Heart right ventricle (tissue), 16 donors: ENCODE measurements around the gene UGGT2. TPM values are rescaled to one million over a fixed set of nuclear protein-coding genes. Genes with fewer than 3 reads are reported as not detected.

Experiments used
- ATAC-seq, 8 donors: fragments of 200-7000 bp; cut with Tn5 transposase; one replicate each; pipeline ENCODE4 v1.9.1; 2020; ENCODE audit warnings: mild to moderate bottlenecking in 8 of 8, moderate library complexity in 8 of 8, moderate number of reproducible peaks in 1 of 8
- DNase-seq, 2 donors: peaks; one replicate each; pipeline ENCODE4 v3.0.0-alpha.2; 2020
- H3K27ac ChIP-seq, 10 donors: fragments of 200-600 bp; sonication (generic) in 2 of 10; one replicate each; pipeline versions ENCODE4 v1.5.0 to v1.8.0; 2020 to 2022; ENCODE audit warnings: mild to moderate bottlenecking in 3 of 10
- H3K27me3 ChIP-seq, 7 donors: fragments of 200-600 bp; one replicate each; pipeline ENCODE4 v1.8.0; 2021 to 2022; ENCODE audit warnings: mild to moderate bottlenecking in 2 of 7
- H3K36me3 ChIP-seq, 9 donors: fragments of 200-600 bp; sonication (generic) in 1 of 9; one replicate each; pipeline versions ENCODE4 v1.5.0 to v1.8.0; 2020 to 2022; ENCODE audit warnings: mild to moderate bottlenecking in 2 of 9
- H3K4me1 ChIP-seq, 9 donors: fragments of 200-600 bp; sonication (generic) in 1 of 9; one replicate each; pipeline versions ENCODE4 v1.5.0 to v1.8.0; 2020 to 2022; ENCODE audit warnings: mild to moderate bottlenecking in 4 of 9
- H3K4me3 ChIP-seq, 10 donors: fragments of 200-600 bp; sonication (generic) in 2 of 10; one replicate each; pipeline versions ENCODE4 v1.5.0 to v1.8.0; 2020 to 2022; ENCODE audit warnings: mild to moderate bottlenecking in 7 of 10, moderate library complexity in 2 of 10
- H3K9me3 ChIP-seq, 11 donors: fragments of 200-600 bp in 10 of 11; sonication (generic) in 2 of 11; one replicate each; pipeline versions ENCODE4 v1.5.0 to v1.8.0; 2013 to 2022; ENCODE audit warnings: mild to moderate bottlenecking in 2 of 11, control low read depth in 1 of 11, moderate library complexity in 1 of 11
- WGBS, 2 donors: extraction: QIAGEN DNeasy Blood & Tissue Kit; methylation state at CpG; one replicate each; pipeline ENCODE4 v1.1.7; 2013; ENCODE audit warnings: inconsistent platforms in 1 of 2; 5-methylcytosine and 5-hydroxymethylcytosine counted together
- intact Hi-C, 10 donors: fragments of 100-400 bp; cut with DNase I; formaldehyde crosslinking; loops; one replicate each; pipeline versions ENCODE4 v1.11.1 to v1.14.2; 2022
- polyA plus RNA-seq, 2 donors: library from polyadenylated mRNA; stranded (reverse); fragments of 200-250 nt; gene quantifications; one replicate each; pipeline ENCODE4 v1.2.3, GENCODE V29; 2013
- total RNA-seq, 10 donors: library from RNA; stranded (reverse); fragmentation: NEBNext Ultra II Directional in 3 of 10; extraction: Animal tissue kit (Norgen Biotek cat#: 25700) in 3 of 10; gene quantifications; one replicate each; pipeline versions ENCODE4 v1.2.1 to v1.2.4, GENCODE V29; 2021 to 2023
- TF ChIP-seq, protein P1 (sequence below), 9 donors: fragments of 200-600 bp; sonication (generic) in 2 of 9; IDR thresholded peaks; one replicate each; pipeline versions ENCODE4 v1.5.0 to v1.8.0; 2021 to 2022; ENCODE audit warnings: antibody characterized with exemption in 9 of 9, mild to moderate bottlenecking in 5 of 9, moderate library complexity in 1 of 9
- donor health status: Arrhythmogenic right ventricular cardiomyopathy.
- donor health status: ischemic (EF 13 %, LVEDD 7.1; RV severe dilation, severe dysfunction).
- donor health status: healthy with polysubstance abuse.
- donor health status: DM: no; HTN: yes; CAD: no.
- donor health status: DM: no; HTN: no; CAD: no.
- donor health status: ischemic (EF 25% LVEDD 6.9; RV normal size, moderate dysfunction).
- donor health status: ischemic (EF 25% LVEDD 5.7; RV mildly dilated, moderate dysfunction).
- donor health status: healthy.
- donor health status: DM: yes; HTN: yes; CAD: no.
- donor health status: Ischemic cardiomyopathy.
- donor health status: ischemic (EF 35%, LVEDD 5.7; RV mildly dilated, moderate dysfunction).
- donor health status: nonischemic (EF 11% LVEDD 7.7; RV severe dilation, severe dysfunction).
- donor health status: DM: yes; HTN: yes; CAD: no.
- donor health status: PGD.
- donor health status: ischemic (EF 29% LVEDD 5.4; RV normal size, mild dysfunction).
- donor health status: nonischemic (EF 23%, LVEDD 6.1; RV moderate dilation, normal function).

The UGGT2 gene
- total and polyA plus RNA-seq, 12 donors, result 4.7 to 13.4 (median 11.0) TPM

DNA sequence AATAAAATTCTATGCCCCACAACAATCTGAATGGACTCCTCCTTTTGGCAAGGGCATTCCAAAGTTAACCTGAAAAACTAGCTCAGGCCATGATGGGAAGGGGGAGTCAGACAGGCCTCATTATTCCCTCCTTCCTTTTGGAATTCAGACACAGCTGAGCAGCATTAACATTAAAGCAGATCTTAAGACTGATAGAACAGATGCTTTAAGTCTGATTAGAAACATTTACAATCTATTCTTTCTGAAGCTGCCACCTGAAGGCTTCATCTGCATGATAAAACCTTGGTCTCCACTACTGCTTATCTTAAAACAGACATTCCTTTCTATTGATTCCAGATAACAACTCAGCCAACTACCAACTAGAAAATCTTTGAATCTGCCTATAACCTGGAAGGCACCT, 98.9 kb downstream of the UGGT2 start:
- H3K9me3 ChIP-seq, result peaks cover 0 to 24% (median 2%) of the 10 kb centered on the region in 11 donors
- H3K4me3 ChIP-seq, result no peak overlapping the region
- peaks cover 0 to 27% (median 2%) of the 10 kb centered on the region in 9 donors for H3K36me3 ChIP-seq
- TF ChIP-seq, protein P1, sequence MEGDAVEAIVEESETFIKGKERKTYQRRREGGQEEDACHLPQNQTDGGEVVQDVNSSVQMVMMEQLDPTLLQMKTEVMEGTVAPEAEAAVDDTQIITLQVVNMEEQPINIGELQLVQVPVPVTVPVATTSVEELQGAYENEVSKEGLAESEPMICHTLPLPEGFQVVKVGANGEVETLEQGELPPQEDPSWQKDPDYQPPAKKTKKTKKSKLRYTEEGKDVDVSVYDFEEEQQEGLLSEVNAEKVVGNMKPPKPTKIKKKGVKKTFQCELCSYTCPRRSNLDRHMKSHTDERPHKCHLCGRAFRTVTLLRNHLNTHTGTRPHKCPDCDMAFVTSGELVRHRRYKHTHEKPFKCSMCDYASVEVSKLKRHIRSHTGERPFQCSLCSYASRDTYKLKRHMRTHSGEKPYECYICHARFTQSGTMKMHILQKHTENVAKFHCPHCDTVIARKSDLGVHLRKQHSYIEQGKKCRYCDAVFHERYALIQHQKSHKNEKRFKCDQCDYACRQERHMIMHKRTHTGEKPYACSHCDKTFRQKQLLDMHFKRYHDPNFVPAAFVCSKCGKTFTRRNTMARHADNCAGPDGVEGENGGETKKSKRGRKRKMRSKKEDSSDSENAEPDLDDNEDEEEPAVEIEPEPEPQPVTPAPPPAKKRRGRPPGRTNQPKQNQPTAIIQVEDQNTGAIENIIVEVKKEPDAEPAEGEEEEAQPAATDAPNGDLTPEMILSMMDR (IDR thresholded peaks at IDR 0.05), result no peak
- ATAC-seq (no peak), DNase-seq (no peak)
- no peaks in the 10 kb centered on the region for H3K4me1 ChIP-seq
- no peaks in the 10 kb centered on the region for H3K27me3 ChIP-seq
- intact Hi-C loops, result no loop called here
- no peak overlapping the region for H3K27ac ChIP-seq

DNA sequence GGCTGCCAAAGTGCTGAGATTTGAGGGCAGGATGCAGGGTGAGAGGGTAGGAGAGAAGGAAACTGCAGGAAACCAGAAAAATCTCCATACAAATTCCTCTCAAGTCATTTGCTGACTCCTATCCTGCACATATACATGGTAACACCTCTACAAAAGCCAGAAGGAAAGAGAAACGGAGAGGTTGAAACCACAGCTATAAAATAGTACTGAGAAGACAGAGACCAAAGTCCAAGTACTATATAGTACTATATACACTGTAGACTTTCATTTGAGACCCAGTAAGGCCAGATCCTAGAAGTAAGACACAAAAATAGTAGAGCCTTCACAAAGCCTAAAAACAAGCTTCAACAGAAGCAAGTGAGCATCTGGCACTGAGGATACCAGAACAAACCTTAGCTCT, 103.1 kb downstream of the UGGT2 start:
- no peak overlapping the region for H3K4me3 ChIP-seq
- H3K27me3 ChIP-seq, result no peaks in the 10 kb centered on the region
- 92 to 95% methylated on average over 1 of the region's 1 CpG for WGBS, 2 donors
- H3K9me3 ChIP-seq, result peaks cover 0 to 14% (median 0%) of the 10 kb centered on the region in 11 donors
- TF ChIP-seq, protein P1 (IDR thresholded peaks at IDR 0.05), result no peak
- H3K36me3 ChIP-seq, result peaks cover 0 to 38% (median 0%) of the 10 kb centered on the region in 9 donors
- H3K4me1 ChIP-seq, result no peaks in the 10 kb centered on the region
- intact Hi-C loops, result no loop called here
- DNase-seq (no peak), ATAC-seq (no peak)
- no peak overlapping the region for H3K27ac ChIP-seq

DNA sequence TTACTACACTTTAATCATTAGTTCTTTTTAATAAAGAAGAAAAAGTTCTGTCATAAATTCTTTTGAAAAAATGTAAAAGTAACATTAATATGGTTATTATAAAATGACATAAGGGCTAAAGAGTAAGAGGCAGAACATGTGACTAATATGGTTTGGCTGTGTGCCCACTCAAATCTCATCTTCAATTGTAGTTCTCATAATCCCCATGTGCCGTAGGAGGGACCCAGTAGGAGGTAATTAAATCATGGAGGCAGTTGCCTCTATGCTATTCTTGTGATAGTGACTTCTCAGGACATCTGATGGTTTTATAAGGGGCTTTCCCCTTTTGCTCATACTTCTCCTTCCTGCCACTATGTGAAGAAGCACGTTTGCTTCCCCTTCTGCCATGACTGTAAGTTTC, 104.5 kb downstream of the UGGT2 start:
- TF ChIP-seq, protein P1 (IDR thresholded peaks at IDR 0.05), result no peak
- Histone ChIP-seq H3K27ac (no peak overlapping the region), H3K9me3 (peaks cover 0 to 14% (median 0%) of the 10 kb centered on the region in 11 donors), H3K4me1 (no peaks in the 10 kb centered on the region), H3K27me3 (no peaks in the 10 kb centered on the region), H3K4me3 (no peak overlapping the region), H3K36me3 (peaks cover 0 to 42% (median 0%) of the 10 kb centered on the region in 9 donors)
- DNase-seq (no peak), ATAC-seq (no peak)
- 65 to 78% methylated on average over 2 of the region's 2 CpGs for WGBS, 2 donors
- intact Hi-C loops, result no loop called here

DNA sequence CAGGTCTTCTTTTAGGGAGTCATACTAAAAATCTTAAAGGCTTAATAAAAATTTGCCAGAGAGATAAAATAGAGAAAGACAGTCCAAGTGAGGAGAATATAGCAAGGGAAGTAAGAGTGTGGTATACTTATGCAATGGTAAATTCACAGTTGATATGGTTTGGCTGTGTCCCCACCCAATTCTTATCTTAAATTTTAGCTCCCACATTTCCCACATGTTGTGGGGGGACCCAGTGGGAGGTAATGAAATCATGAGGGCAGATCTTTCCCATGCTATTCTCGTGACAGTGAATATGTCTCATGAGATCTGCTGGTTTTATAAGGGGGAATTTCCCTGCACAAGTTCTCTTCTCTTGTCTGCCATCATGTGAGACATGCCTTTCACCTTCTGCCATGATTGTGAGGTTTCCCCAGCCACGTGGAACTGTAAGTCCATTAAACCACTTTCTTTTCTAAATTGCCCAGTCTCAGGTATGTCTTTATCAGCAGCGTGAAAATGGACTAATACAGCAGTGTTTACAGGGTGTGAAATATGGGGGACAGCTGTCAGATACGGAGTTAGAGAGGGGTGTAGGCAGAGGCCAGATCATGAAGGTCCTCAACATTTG, 115.4 kb downstream of the UGGT2 start:
- DNase-seq (no peak), ATAC-seq (no peak)
- Histone ChIP-seq H3K4me1 (no peaks in the 10 kb centered on the region), H3K9me3 (peaks cover 0 to 17% (median 0%) of the 10 kb centered on the region in 11 donors), H3K36me3 (peaks cover 0 to 73% (median 31%) of the 10 kb centered on the region in 9 donors), H3K4me3 (no peak overlapping the region), H3K27ac (no peak overlapping the region), H3K27me3 (no peaks in the 10 kb centered on the region)
- 90 to 93% methylated on average over 4 of the region's 4 CpGs for WGBS, 2 donors
- TF ChIP-seq, protein P1 (IDR thresholded peaks at IDR 0.05), result no peak
- intact Hi-C loops, result no loop called here
